Liver (tissue), 3 donors: ENCODE data around the gene SPRYD7.

ENCODE experiments used
- GABPA ChIP-seq, 2 donors: IDR thresholded peaks in 1 of 2; conservative IDR thresholded peaks in 1 of 2; 2 replicates each; pipeline ENCODE4 v1.6.1; 2016; ENCODE audit warnings: antibody characterized with exemption in 2 of 2, mild to moderate bottlenecking in 1 of 2, moderate library complexity in 1 of 2
- HNF4G ChIP-seq: IDR thresholded peaks from 2 replicates; pipeline ENCODE4 v1.6.1; 2016; ENCODE audit warnings: antibody characterized with exemption
- JUND ChIP-seq, 2 donors: IDR thresholded peaks; 2 replicates each; pipeline ENCODE4 v1.6.1; 2016; ENCODE audit warnings: antibody characterized with exemption in 2 of 2
- RAD21 ChIP-seq, 2 donors: IDR thresholded peaks; 2 replicates each; pipeline ENCODE4 v1.6.1; 2016; ENCODE audit warnings: antibody characterized with exemption in 2 of 2, mild to moderate bottlenecking in 2 of 2
- RXRA ChIP-seq, 2 donors: IDR thresholded peaks; 2 replicates each; pipeline ENCODE4 v1.6.1; 2017 to 2018; ENCODE audit warnings: antibody characterized with exemption in 2 of 2, mild to moderate bottlenecking in 1 of 2
- TAF1 ChIP-seq: conservative IDR thresholded peaks from 2 replicates; pipeline ENCODE4 v1.6.1; 2016; ENCODE audit warnings: antibody characterized with exemption, mild to moderate bottlenecking
- TF ChIP-seq, protein P1 (sequence below): fragments of 150-350 bp; IDR thresholded peaks from 2 replicates; pipeline ENCODE4 v1.5.1; 2017; ENCODE audit warnings: improper control_type of control experiment, low read depth, low read length; ENCODE audit not compliant: missing input control
- TF ChIP-seq, protein P2 (sequence below): IDR thresholded peaks from 2 replicates; pipeline ENCODE4 v1.6.1; 2016; ENCODE audit warnings: antibody characterized with exemption
- TF ChIP-seq, protein P3 (sequence below): IDR thresholded peaks from 2 replicates; pipeline ENCODE4 v1.6.1; 2016; ENCODE audit warnings: antibody characterized with exemption, mild to moderate bottlenecking
- donor health status: healthy.
- donor health status: healthy.

DNA sequence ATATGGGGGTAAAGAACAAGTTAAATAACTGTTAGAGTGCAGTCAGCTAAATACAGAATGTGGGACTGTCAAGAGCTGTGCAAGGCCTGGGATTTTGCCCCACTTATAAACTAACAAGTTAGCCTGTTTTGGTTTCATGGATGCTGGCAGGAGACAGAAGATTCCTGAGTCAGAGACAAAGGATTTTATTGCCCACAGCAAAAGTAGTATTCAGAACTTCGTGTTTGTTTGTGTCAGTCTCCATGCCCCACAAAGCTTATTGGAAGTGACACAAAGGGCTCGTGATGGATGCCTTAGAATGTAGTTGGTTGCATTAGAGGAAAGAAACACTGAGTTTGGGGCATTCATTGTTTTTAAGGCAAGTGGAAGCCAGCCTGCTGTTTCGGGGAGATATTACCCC, 22.2 kb upstream of the SPRYD7 start:
- TF ChIP-seq, protein P1, sequence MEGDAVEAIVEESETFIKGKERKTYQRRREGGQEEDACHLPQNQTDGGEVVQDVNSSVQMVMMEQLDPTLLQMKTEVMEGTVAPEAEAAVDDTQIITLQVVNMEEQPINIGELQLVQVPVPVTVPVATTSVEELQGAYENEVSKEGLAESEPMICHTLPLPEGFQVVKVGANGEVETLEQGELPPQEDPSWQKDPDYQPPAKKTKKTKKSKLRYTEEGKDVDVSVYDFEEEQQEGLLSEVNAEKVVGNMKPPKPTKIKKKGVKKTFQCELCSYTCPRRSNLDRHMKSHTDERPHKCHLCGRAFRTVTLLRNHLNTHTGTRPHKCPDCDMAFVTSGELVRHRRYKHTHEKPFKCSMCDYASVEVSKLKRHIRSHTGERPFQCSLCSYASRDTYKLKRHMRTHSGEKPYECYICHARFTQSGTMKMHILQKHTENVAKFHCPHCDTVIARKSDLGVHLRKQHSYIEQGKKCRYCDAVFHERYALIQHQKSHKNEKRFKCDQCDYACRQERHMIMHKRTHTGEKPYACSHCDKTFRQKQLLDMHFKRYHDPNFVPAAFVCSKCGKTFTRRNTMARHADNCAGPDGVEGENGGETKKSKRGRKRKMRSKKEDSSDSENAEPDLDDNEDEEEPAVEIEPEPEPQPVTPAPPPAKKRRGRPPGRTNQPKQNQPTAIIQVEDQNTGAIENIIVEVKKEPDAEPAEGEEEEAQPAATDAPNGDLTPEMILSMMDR: no peak
- TF ChIP-seq RAD21 (IDR thresholded peaks at IDR 0.05) (no peak), TAF1 (no peak), HNF4G (no peak), RXRA (IDR thresholded peaks at IDR 0.05) (no peak), JUND (IDR thresholded peaks at IDR 0.05) (no peak), GABPA (IDR thresholded peaks at IDR 0.05 in 1 of 2, conservative IDR thresholded peaks at IDR 0.05 in 1 of 2) (no peak)
- TF ChIP-seq, protein P2, sequence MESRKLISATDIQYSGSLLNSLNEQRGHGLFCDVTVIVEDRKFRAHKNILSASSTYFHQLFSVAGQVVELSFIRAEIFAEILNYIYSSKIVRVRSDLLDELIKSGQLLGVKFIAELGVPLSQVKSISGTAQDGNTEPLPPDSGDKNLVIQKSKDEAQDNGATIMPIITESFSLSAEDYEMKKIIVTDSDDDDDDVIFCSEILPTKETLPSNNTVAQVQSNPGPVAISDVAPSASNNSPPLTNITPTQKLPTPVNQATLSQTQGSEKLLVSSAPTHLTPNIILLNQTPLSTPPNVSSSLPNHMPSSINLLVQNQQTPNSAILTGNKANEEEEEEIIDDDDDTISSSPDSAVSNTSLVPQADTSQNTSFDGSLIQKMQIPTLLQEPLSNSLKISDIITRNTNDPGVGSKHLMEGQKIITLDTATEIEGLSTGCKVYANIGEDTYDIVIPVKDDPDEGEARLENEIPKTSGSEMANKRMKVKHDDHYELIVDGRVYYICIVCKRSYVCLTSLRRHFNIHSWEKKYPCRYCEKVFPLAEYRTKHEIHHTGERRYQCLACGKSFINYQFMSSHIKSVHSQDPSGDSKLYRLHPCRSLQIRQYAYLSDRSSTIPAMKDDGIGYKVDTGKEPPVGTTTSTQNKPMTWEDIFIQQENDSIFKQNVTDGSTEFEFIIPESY: no peak
- TF ChIP-seq, protein P3, sequence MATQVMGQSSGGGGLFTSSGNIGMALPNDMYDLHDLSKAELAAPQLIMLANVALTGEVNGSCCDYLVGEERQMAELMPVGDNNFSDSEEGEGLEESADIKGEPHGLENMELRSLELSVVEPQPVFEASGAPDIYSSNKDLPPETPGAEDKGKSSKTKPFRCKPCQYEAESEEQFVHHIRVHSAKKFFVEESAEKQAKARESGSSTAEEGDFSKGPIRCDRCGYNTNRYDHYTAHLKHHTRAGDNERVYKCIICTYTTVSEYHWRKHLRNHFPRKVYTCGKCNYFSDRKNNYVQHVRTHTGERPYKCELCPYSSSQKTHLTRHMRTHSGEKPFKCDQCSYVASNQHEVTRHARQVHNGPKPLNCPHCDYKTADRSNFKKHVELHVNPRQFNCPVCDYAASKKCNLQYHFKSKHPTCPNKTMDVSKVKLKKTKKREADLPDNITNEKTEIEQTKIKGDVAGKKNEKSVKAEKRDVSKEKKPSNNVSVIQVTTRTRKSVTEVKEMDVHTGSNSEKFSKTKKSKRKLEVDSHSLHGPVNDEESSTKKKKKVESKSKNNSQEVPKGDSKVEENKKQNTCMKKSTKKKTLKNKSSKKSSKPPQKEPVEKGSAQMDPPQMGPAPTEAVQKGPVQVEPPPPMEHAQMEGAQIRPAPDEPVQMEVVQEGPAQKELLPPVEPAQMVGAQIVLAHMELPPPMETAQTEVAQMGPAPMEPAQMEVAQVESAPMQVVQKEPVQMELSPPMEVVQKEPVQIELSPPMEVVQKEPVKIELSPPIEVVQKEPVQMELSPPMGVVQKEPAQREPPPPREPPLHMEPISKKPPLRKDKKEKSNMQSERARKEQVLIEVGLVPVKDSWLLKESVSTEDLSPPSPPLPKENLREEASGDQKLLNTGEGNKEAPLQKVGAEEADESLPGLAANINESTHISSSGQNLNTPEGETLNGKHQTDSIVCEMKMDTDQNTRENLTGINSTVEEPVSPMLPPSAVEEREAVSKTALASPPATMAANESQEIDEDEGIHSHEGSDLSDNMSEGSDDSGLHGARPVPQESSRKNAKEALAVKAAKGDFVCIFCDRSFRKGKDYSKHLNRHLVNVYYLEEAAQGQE: no peak
